ENCODE measurements around the gene ERMP1.
A peak's percentile ranks its signal among the peaks of the same experiment; 100 is the strongest.
"Not testable (repeated sequence)": the region's sequence is repeated elsewhere in the genome, so short reads cannot be mapped to it uniquely, and the experiment has no call there.

ERMP1 gene, protein sequence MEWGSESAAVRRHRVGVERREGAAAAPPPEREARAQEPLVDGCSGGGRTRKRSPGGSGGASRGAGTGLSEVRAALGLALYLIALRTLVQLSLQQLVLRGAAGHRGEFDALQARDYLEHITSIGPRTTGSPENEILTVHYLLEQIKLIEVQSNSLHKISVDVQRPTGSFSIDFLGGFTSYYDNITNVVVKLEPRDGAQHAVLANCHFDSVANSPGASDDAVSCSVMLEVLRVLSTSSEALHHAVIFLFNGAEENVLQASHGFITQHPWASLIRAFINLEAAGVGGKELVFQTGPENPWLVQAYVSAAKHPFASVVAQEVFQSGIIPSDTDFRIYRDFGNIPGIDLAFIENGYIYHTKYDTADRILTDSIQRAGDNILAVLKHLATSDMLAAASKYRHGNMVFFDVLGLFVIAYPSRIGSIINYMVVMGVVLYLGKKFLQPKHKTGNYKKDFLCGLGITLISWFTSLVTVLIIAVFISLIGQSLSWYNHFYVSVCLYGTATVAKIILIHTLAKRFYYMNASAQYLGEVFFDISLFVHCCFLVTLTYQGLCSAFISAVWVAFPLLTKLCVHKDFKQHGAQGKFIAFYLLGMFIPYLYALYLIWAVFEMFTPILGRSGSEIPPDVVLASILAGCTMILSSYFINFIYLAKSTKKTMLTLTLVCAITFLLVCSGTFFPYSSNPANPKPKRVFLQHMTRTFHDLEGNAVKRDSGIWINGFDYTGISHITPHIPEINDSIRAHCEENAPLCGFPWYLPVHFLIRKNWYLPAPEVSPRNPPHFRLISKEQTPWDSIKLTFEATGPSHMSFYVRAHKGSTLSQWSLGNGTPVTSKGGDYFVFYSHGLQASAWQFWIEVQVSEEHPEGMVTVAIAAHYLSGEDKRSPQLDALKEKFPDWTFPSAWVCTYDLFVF
- total RNA-seq, result 14.8 to 48.6 (median 36.1) reads per million in 3 experiments

DNA sequence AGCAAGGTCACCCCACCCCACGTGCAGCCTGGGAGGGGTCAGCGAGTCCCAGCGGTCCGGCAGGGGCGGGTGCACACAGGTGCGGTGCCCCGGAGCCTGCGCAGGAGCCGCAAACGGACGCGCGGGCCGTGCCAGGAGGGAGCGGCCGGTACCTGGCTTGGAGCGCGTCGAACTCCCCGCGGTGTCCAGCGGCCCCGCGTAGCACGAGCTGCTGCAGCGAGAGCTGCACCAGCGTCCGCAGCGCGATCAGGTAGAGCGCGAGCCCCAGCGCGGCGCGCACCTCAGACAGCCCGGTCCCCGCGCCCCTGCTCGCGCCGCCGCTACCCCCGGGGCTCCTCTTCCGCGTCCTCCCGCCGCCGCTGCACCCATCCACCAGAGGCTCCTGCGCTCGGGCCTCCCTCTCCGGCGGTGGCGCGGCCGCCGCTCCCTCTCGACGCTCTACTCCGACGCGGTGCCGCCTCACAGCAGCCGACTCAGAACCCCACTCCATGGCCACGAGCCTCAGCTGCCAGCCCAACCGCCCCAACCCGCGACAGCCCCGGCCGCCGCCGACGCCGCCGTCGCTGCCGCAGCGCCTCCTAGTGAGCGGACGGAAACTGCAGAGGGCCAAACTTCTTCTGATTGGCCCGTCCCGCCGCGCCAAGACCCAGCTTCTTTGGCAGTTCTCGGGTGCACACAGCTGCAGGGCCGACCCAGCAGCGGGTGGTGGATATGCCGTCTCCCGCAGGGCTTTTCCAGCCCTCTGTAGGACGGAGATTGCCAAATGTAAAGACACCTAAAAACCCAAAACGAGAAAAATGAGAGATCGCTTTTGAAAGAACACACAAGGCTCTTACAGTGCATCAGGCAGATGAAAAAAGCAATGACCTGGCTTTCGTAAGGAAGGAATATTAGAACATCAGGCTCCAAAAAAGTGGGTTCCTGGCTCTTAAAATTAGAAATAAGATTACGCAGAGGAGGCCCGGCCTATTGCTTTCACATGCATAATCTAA, at the start of gene ERMP1:
ERMP1 (minus strand) TSS at position 580 of the 992 bp plus-strand sequence; CDS start at position 490, 90 bp downstream.
- peak; percentile 88 for DNase-seq

DNA sequence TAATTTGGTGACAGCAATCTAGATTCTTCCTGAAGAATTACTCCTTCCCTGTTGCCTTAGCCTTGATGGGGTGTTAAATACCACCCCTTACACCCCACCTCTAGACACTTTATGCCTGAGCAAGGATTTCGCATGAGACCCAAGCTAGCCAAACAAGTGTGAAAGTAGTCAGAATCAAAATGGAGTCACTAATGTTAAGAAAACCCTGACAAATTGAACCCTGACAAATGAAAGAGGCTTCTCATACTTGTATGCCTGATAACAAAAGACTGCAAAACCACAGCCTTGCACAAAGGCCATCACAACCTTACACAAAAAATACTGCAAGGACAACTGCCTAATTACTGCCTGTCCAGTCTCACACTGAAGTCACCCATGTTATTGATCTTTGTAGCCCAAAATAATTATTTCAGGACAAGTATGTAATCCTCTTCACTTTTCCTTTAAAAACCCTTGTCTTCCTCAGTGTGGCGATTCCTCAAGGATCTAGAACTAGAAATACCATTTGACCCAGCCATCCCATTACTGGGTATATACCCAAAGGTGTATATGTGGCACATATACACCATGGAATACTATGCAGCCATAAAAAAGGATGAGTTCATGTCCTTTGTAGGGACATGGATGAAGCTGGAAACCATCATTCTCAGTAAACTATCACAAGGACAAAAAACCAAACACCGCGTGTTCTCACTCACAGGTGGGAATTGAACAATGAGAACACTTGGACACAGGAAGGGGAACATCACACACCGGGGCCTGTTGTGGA, 49.5 kb upstream of the ERMP1 start:
- DNase-seq, result not testable (repeated sequence)

DNA sequence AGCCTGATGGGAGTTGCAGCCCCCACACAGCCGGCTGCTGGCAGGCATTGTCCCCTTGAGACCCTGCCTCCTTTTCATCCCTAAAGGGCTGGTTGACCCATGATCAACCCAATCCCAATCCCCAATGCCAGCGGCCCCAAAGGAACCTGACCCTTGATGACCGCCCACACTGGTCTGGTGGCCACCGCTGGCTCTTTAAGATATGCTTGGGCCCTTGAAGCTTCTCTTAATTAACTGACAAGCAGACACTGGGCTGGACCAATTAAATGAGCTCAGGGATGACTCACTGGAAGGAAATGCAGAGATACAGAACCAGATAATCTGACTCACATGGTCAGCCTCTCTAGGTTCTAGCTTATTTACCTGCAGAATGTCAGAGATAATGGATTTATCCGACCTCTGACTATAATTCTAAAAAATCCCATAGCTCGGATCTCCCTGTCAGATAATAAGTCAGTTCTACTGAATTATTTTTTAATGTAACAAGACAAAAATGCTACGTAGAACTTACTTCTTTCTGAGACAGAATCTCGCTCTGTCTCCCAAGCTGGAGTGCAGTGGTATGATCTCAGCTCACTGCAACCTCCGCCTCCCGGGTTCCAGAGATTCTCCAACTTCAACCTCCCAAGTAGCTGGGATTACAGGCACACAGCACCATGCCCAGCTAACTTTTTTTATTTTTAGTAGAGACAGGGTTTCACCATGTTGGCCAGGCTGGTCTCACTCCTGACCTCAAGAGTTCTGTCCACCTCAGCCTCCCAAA, 46.7 kb upstream of the ERMP1 start:
- DNase-seq, result no peak

GRCh38 chr9:5876711-5877110, 43.8 kb upstream of the ERMP1 start:
- DNase-seq, result no peak

- no peak for DNase-seq
Measured at GRCh38 chr9:5876026-5876425, 43.1 kb upstream of the ERMP1 start.

- no peak for DNase-seq
Measured at GRCh38 chr9:5874048-5874447, 41.1 kb upstream of the ERMP1 start.

DNA sequence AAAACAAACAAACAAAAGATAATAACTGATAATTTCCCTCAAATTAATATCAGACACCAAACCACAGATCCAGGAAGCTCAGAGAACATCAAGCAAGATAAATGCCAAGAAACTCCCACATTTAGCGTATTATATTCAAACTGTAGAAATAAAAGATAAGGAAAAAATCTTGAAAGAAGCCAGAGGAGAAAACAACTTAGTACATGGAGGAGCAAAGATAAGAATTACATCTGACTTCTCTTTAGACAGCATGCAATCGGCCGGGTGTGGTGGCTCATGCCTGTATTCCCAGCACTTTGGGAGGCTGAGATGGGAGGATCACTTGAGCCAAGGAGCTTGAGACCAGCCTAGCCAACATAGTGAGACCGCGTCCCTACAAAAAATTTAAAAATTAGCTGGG, 40.5 kb upstream of the ERMP1 start:
- DNase-seq, result no peak

GRCh38 chr9:5872511-5872910, 39.6 kb upstream of the ERMP1 start:
- no peak for DNase-seq

DNA sequence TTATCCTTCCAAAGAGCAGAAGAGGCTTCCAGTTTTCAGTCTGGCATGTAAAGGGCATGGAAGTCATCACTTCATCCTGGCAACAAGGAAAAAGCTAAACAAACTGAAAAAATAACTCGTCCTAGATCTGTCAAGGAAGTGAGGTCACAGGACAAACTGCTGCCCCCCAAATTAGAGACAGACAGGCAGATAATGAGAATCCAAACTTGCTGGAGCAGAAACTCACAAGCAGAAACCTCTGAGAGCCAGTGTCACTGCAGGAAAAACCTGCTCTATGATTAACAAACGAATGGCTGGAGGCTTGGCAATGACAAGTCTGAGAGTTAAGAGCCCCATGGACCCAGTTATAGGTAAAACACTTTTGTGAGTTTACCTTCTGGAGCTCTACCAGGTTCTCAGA, 38.9 kb upstream of the ERMP1 start:
- no peak for DNase-seq

GRCh38 chr9:5870691-5871090, 37.8 kb upstream of the ERMP1 start:
- DNase-seq, result no peak

- no peak for DNase-seq
Measured at GRCh38 chr9:5870020-5870339, 37.1 kb upstream of the ERMP1 start.

GRCh38 chr9:5869315-5870019, 36.5 kb upstream of the ERMP1 start:
- no peak for DNase-seq

DNA sequence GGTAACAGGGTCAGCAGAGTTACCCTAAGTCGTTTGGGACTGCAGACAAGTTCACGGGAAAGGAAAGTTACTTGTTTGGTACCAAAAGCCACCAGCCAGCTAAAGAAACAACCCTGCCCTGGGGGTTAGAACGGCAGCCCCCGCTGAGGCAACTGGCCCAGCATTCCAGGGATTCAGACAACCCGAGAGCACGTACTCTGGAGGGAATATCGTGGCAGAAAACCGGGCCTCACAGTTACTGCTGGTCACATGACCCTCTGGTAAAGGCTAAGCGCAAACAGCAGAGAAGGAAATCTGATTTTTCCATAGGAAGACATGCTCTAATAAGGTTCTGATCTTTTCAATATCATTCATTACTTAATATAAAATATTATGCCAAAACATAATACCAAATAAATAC, 35.3 kb upstream of the ERMP1 start:
- DNase-seq, result no peak

DNA sequence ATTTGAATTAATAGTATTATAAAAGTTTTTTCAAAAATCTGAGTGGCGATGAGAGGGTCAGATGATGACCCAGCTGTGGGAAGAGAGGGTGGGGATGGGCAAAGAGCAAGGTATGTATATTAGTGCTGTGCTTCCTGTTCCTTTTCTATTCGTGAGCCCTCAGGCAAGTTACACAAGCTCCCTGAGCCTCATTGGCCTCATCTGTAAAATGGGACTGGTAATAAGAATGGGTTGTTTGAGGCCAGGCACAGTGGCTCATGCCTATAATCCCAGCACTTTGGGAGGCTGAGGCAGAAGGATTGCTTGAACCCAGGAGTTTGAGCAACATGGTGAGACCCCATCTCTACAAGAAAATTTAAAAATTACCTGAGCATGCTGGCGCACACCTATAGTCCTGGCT, 33.8 kb upstream of the ERMP1 start:
- no peak for DNase-seq

DNA sequence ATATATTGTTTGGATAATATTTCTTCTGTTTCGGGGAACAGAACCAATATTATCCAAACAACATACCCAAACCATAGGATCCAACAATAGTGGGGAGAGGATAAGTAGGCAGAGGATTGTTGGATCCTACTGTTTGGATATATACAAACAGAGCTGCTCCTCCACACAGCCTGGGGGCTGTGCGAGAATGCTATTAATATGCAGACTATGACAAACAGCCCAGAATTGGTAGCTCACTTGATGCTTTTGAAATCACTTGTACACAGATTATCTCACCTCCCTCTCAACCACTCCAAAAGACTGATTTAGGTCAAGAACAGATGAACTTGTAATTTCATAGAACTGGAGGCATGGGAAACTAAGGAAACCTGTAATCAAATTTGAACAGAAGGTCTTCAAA, 33.4 kb upstream of the ERMP1 start:
- DNase-seq, result no peak

DNA sequence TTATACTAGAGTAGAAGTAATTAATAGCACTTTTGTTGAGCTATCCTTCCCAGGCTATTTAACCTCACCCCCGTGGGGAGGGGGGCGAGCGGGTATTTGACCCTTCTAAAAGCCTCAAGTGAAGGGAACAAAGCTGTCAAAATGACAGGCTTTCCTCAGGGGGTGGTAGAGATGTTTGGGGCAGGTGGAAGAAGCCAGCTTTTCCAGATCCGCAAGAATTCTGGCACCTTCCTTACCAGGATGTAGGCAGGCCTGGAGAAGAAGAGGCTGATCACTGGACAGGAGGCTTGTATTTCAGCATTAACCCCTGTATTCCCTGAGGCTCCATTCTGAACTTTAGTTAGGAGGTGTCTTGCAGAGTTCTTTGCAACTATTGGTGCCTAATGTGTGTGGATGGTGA, 31.5 kb upstream of the ERMP1 start:
- DNase-seq, result no peak

- no peak for DNase-seq
Measured at GRCh38 chr9:5863092-5863746, 30.3 kb upstream of the ERMP1 start.

- no peak for DNase-seq
Measured at GRCh38 chr9:5858833-5859232, 25.9 kb upstream of the ERMP1 start.

DNA sequence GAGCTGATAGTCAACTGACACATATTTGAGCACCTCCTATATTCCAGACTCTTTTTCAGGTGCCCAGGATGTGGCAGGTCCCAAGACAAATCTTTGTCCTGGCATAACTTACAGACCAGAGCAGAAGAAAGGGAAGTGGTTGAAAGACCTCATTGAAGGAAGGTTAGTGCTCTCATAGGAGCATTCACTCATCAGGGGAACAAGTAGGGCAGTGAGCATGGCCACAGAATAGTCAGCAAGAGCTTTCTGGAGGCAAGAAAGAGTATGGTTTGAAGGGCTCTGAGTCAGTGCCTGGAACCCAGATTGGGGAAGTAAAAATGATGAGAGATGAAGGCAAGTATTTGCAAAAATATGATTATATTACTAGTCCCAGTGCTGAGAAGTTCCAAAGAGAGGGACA, 25.0 kb upstream of the ERMP1 start:
- DNase-seq, result no peak

All from central memory CD4-positive, alpha-beta T cell (primary cell).